GM21825 (cell line): ENCODE data around the gene MYRF.

Source experiments
- ATAC-seq: cut with Tn5 transposase; IDR thresholded peaks from one replicate; pipeline ENCODE4 v1.9.1; 2021; ENCODE audit warnings: mild to moderate bottlenecking, moderate library complexity; ENCODE audit not compliant: unreplicated experiment

Gene MYRF

DNA sequence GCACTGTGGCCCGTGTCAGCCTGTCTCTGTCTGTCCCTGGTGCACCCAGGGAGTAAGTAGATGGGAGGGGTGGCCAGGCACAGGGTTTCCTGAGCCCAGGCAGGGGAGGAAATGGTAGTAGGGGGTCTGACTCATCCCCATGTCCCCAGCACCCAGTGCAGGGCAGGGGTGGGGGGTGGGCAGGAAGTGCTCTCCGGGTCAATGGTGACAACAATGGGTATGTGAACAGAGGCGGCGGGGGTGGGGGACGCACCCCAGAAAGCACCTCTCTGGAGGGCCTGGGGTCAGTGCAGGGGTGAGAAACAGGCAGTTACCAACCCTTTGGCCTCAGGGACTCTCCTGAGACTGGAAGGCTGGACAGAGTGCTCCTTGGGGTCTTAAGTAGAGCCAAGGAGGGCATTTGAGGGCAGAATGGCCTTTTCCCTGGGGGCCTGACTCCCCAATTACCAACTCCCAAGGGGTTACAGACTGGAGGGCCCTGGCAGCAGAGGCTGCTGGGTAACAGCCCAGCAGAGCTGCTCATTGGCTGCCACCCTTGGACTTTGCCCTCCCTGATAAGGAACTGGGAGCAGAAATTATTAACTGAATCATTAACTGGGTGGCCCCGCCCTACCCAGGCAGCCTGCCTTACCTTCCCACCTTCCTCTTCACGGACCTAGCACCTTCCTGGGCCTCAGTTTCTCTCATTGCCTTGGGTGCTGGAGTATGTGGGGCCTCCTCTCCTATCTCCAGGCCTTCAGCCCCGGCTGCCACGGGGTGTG, 4.2 kb downstream of the MYRF start:
- ATAC-seq, result no peak

- no peak for ATAC-seq
Observed at GRCh38 chr11:61757213-61757862, 4.9 kb downstream of the MYRF start.

GRCh38 chr11:61760946-61761345, 8.5 kb downstream of the MYRF start:
- no peak for ATAC-seq

DNA sequence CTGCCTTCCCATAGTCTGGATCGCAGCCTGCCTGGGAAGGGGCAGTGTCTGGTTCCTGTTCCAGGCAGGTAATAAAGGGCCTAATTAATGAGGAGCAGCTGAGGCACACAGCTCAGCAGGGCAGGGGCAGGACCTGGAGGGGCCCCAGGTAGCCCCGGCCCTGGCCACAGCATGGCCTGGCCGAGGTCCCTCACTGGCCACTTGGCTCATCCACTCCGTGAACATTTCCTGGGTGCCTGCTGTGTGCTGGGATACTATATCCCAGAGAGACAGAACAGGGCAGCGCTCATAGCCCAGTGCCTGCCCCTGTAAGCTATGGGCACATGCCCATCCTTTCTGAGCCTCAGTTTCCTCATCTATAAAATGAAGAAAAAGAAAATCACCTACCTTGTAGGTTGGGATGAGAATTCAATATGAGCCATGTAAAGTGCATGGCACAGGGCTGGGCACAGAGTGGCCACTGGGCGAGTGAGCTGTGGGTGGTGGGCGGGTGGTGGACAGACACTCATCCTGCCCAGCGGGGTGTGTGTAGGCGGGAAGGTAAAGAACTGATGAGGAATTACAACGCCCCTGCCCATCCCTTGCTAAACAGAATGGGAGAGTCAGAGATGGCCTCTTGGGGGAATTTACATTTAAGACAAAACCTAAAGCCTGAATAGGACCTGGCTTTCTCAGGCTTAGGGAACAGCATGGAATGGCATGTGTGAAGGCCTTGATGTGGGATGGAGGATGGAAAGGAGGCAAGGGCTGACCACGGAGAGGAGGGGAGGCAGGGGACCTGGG, 9.2 kb downstream of the MYRF start:
- no peak for ATAC-seq

- no peak for ATAC-seq
Observed at GRCh38 chr11:61762223-61762615, 9.8 kb downstream of the MYRF start.

DNA sequence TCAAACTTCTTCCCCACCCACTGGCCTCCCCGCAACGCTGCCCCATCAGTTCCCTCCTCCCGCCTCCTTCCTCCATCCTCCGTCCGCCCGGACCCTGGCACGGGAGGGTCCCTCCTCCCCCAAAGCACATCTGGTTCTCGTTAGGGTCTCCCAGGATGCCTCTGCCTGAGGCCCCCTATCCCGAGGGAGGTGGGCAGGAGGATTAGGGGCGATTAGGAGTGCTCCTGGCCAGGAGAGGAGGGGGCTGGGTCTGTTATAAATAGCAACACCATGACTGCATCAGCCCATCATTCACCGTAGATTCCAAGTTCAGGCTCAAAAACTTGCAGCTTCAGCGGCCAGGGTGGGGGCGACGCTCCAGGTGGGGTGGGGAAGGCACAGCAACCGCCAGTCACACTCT, 10.4 kb downstream of the MYRF start:
- ATAC-seq, result no peak

DNA sequence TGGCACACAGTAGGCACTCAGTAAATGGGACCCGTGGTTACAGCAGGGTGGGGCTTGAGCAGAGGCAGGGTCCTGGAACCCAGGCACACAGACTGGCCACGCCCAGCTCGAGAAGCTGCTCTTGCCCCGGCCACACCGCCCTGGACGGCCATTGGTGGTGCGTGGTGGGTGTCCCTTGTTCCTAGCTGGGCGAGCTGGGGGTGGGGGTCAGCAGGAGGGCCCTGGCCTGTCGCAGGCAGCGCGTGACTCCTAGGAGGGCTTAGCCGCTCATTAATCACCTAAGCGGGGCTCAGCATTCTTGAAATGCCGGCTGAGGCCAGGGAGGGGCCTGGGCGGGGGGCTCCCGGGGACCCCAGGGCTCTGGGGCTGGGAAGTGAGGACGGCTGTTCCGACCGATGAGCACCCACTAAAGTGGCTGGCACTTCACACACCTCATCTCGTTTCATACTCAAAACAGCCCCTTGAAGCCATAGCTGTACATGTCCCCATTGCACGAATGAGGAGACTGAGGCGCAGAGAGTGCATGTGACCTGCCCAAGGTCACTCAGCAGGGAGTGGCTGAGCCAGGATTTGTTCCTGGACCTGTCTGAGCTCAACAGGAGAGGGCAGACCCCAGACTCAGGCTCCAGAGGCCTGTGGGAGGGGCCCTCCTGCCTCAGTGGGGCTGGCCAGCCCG, 11.6 kb downstream of the MYRF start:
- no peak for ATAC-seq

- no peak for ATAC-seq
Observed at GRCh38 chr11:61764606-61765260, 12.3 kb downstream of the MYRF start.

DNA sequence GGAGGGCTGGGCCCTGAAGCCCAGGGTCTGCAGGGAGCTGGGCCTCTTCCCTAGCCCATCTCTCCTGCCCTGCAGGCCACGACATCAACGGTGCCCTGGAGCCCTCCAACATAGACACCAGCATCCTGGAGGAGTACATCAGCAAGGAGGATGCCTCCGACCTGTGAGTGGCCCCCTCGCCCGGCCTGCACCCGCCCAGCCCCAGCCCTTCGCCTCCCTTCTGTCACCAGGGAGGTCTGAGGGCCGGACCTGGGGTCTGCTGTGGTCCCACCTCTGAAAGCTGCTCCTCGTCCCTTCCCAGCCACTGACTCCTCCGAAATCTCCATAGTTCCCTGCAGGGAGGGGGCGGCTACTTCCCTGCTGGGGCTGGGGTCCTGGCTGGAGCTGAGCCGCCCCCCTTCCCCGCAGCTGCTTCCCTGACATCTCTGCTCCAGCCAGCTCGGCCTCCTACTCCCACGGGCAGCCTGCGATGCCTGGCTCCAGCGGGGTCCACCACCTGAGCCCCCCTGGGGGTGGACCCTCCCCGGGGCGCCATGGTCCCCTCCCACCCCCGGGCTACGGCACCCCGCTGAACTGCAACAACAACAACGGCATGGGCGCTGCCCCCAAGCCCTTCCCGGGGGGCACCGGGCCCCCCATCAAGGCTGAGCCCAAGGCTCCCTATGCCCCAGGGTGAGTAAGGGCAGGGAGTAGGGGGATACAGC, 13.3 kb downstream of the MYRF start:
- ATAC-seq, result no peak

GRCh38 chr11:61766353-61766841, 14.0 kb downstream of the MYRF start:
- ATAC-seq, result no peak

- ATAC-seq, result no peak
Observed at GRCh38 chr11:61768376-61769076, 16.1 kb downstream of the MYRF start.

GRCh38 chr11:61769169-61769920, 16.9 kb downstream of the MYRF start:
- ATAC-seq, result no peak

GRCh38 chr11:61769946-61770683, 17.7 kb downstream of the MYRF start:
- no peak for ATAC-seq

DNA sequence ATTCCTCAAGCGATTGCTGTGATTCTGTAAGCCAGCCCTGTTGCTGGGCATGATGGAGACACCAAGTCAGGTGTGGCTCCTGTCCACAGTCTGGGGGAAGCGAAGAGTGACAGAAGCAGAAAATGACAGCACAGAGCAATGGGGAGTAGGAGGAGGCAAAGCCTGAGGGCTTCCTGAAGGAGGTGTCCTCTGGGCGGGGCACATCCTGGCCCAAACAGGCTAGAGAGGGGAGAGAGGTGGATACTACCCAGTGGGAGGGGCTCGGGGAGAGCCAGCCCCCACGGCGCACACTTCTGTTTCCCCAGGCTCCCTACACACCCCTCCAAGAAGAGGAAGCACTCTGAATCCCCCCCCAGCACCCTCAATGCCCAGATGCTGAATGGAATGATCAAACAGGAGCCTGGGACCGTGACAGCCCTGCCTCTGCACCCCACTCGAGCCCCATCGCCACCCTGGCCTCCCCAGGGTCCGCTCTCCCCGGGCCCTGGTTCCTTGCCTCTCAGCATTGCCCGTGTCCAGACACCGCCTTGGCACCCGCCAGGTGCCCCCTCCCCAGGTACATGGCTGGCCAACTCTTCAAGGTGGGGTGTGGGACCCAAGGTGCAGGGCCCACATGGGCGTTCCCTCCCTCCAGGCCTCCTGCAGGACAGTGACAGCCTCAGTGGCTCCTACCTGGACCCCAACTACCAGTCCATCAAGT, 18.9 kb downstream of the MYRF start:
- no peak for ATAC-seq

DNA sequence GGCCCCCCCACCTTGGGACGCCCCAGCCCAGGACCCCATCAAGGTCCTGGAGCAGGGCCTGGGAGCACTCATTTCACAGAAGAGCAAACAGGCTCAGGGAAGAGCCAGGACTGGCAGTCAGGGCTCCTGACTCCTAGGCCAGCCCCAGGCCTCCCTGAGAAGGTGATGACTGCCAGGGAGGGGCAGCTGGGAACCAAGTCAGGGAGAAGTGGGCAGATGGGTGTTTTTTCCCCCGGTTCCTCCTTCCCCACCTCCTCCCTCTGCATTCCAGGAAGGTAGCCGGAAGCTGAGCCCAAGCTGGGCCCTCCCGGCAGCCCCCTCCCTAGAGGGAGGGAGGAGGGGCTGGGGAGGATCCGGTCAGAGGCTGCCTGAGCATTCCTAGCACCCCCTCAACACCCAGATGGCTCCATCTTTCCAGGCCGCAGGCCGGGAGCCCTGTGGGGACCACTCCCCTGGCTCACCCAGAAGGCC, 19.6 kb downstream of the MYRF start:
- ATAC-seq, result no peak

- no peak for ATAC-seq
Observed at GRCh38 chr11:61773356-61773755, 20.9 kb downstream of the MYRF start.

GRCh38 chr11:61773809-61774208, 21.4 kb downstream of the MYRF start:
- no peak for ATAC-seq
